WTC11 (cell line): ENCODE results near the gene PIWIL4. TPM values are rescaled to one million over a fixed set of nuclear protein-coding genes. Genes with fewer than 3 reads are reported as not detected.

ENCODE experiments used
- ATAC-seq: fragments of 200-7000 bp; cut with Tn5 transposase; 2 replicates; pipeline ENCODE4 v1.10.0; 2021; ENCODE audit warnings: mild to moderate bottlenecking, moderate library complexity
- CTCF ChIA-PET: fragments of 300-600 bp; sonication (Branson Sonifier 250); formaldehyde crosslinking; loops from one replicate; lab custom pipeline; 2021; ENCODE audit warnings: antibody characterized with exemption; lab: Charles Lee
- POLR2A ChIA-PET: fragments of 350-600 bp; sonication (Branson Sonifier 250); formaldehyde crosslinking; loops from one replicate; lab custom pipeline; 2021; ENCODE audit warnings: antibody characterized with exemption; lab: Charles Lee
- DNase-seq: peaks from one replicate; pipeline ENCODE4 v3.0.0; 2021; ENCODE audit warnings: low spot score
- H3K27ac Mint-ChIP-seq: 2 replicates; pipeline ENCODE4 v1.8.0; 2021; ENCODE audit warnings: mixed read lengths
- H3K27me3 Mint-ChIP-seq: 2 replicates; pipeline ENCODE4 v1.8.0; 2021; ENCODE audit warnings: low read depth, mild to moderate bottlenecking, moderate library complexity, mixed read lengths
- H3K36me3 Mint-ChIP-seq: 2 replicates; pipeline ENCODE4 v1.8.0; 2021; ENCODE audit warnings: mixed read lengths
- H3K4me1 Mint-ChIP-seq: 2 replicates; pipeline ENCODE4 v1.8.0; 2022; ENCODE audit warnings: mixed read lengths
- H3K4me3 Mint-ChIP-seq: 2 replicates; pipeline ENCODE4 v1.8.0; 2021; ENCODE audit warnings: mild to moderate bottlenecking, moderate library complexity, mixed read lengths
- H3K9me3 Mint-ChIP-seq: 2 replicates; pipeline ENCODE4 v1.8.0; 2021; ENCODE audit warnings: mixed read lengths
- AR ChIP-seq: fragments of 250-450 bp; sonication (Bioruptor Pico); IDR thresholded peaks from 2 replicates; pipeline ENCODE4 v1.9.0; 2021; ENCODE audit warnings: mild to moderate bottlenecking
- CBFB ChIP-seq: sonication (generic); formaldehyde crosslinking; IDR thresholded peaks from 2 replicates; pipeline ENCODE4 v1.8.1; 2022; ENCODE audit warnings: mild to moderate bottlenecking, low read depth, missing genetic modification reagents
- E2F5 ChIP-seq: sonication (generic); formaldehyde crosslinking; IDR thresholded peaks from 2 replicates; pipeline ENCODE4 v1.8.1; 2022; ENCODE audit warnings: mild to moderate bottlenecking, moderate library complexity, missing genetic modification reagents
- EMX1 ChIP-seq: fragments of 250-450 bp; sonication (Bioruptor Pico); IDR thresholded peaks from 2 replicates; pipeline ENCODE4 v1.8.0; 2021; ENCODE audit warnings: mild to moderate bottlenecking
- NFE2L1 ChIP-seq: sonication (generic); formaldehyde crosslinking; IDR thresholded peaks from 2 replicates; pipeline ENCODE4 v1.8.1; 2023; ENCODE audit warnings: missing genetic modification reagents
- NR1H2 ChIP-seq: sonication (generic); formaldehyde crosslinking; IDR thresholded peaks from 2 replicates; pipeline ENCODE4 v1.9.0; 2021; ENCODE audit warnings: mild to moderate bottlenecking, moderate library complexity, missing genetic modification reagents
- NR2C2 ChIP-seq: sonication (generic); formaldehyde crosslinking; IDR thresholded peaks from 2 replicates; pipeline ENCODE4 v1.8.0; 2022; ENCODE audit warnings: mild to moderate bottlenecking, missing genetic modification reagents
- PRRX2 ChIP-seq: fragments of 250-450 bp; sonication (Bioruptor Pico); IDR thresholded peaks from 2 replicates; pipeline ENCODE4 v1.8.0; 2021; ENCODE audit warnings: mild to moderate bottlenecking
- RORB ChIP-seq: fragments of 250-450 bp; sonication (Bioruptor Pico); IDR thresholded peaks from 2 replicates; pipeline ENCODE4 v1.9.0; 2021; ENCODE audit warnings: mild to moderate bottlenecking
- SMAD3 ChIP-seq: sonication (generic); formaldehyde crosslinking; IDR thresholded peaks from 2 replicates; pipeline ENCODE4 v1.8.0; 2022; ENCODE audit warnings: missing genetic modification reagents, mild to moderate bottlenecking, borderline replicate concordance
- USF1 ChIP-seq: sonication (generic); formaldehyde crosslinking; IDR thresholded peaks from 2 replicates; pipeline ENCODE4 v1.8.0; 2022; ENCODE audit warnings: mild to moderate bottlenecking, missing genetic modification reagents
- ZNF121 ChIP-seq: sonication (generic); formaldehyde crosslinking; IDR thresholded peaks from 2 replicates; pipeline ENCODE4 v1.8.0; 2023; ENCODE audit warnings: missing genetic modification reagents
- ZNF425 ChIP-seq: fragments of 250-450 bp; sonication (Bioruptor Pico); conservative IDR thresholded peaks from 2 replicates; pipeline ENCODE4 v1.9.0; 2021; ENCODE audit warnings: mild to moderate bottlenecking
- ZNF532 ChIP-seq: fragments of 250-450 bp; sonication (Bioruptor Pico); IDR thresholded peaks from 2 replicates; pipeline ENCODE4 v1.9.0; 2021; ENCODE audit warnings: mild to moderate bottlenecking, borderline replicate concordance
- ZNF671 ChIP-seq: fragments of 250-450 bp; sonication (Bioruptor Pico); IDR thresholded peaks from 2 replicates; pipeline ENCODE4 v1.8.0; 2021; ENCODE audit warnings: mild to moderate bottlenecking
- total RNA-seq: library from RNA; stranded (reverse); gene quantifications from 3 replicates; pipeline ENCODE4 v1.2.3, GENCODE V29; 2021

Gene PIWIL4
- total RNA-seq, 1 experiment from 2014 or later: 0.33 TPM

- ATAC-seq: no peak
- Mint-ChIP-seq H3K36me3 (peaks cover 81% of the 10 kb centered on the region), H3K4me3 (no peak overlapping the region), H3K9me3 (peaks cover 5% of the 10 kb centered on the region), H3K27ac (peak overlapping the region; percentile 89), H3K27me3 (no peaks in the 10 kb centered on the region), H3K4me1 (peaks cover 92% of the 10 kb centered on the region)
- TF ChIP-seq NR2C2: no peak
- 0 out of 2 replicates have a peak, but pooled peaks have one; percentile 7 for TF ChIP-seq AR (CRISPR knock-in tag)
- TF ChIP-seq ZNF532: peak; percentile 22; the same call in 1 of the 2 replicates
- TF ChIP-seq SMAD3 (CRISPR knock-in tag): no peak
- peak; percentile 10; the same call in 1 of the 2 replicates for TF ChIP-seq EMX1 (CRISPR knock-in tag)
- TF ChIP-seq CBFB: no peak
- no peak for TF ChIP-seq RORB (CRISPR knock-in tag)
- CTCF ChIA-PET: interaction anchor here (1.1 to 2.1 kb wide), 2 partner anchors 35 to 83 kb away, joined by 4 to 7 read pairs; no protein-coding TSS in a partner anchor
- no peak for DNase-seq
- POLR2A ChIA-PET: interaction anchor here (3.8 kb wide), 1 partner anchor 73 kb away, joined by 12 read pairs; no protein-coding TSS in a partner anchor
Measured at GRCh38 chr11:94658386-94658785, 91.2 kb downstream of the PIWIL4 start.

- H3K4me3 Mint-ChIP-seq: no peak overlapping the region
- H3K36me3 Mint-ChIP-seq: peaks cover 80% of the 10 kb centered on the region
- H3K9me3 Mint-ChIP-seq: peaks cover 6% of the 10 kb centered on the region
- CTCF ChIA-PET: interaction anchor here (2.1 kb wide), 1 partner anchor 82 kb away, joined by 7 read pairs; no protein-coding TSS in a partner anchor
- no peaks in the 10 kb centered on the region for H3K27me3 Mint-ChIP-seq
- peaks cover 88% of the 10 kb centered on the region for H3K4me1 Mint-ChIP-seq
- no peak for ATAC-seq
- POLR2A ChIA-PET: interaction anchor here (1.2 to 3.8 kb wide), 2 partner anchors 10 to 73 kb away, joined by 4 to 12 read pairs; no protein-coding TSS in a partner anchor
- H3K27ac Mint-ChIP-seq: peak overlapping the region; percentile 89
- DNase-seq: no peak
- TF ChIP-seq ZNF425 (CRISPR knock-in tag) (0 out of 2 replicates have a peak, but pooled peaks have one; percentile 57), ZNF121 (CRISPR knock-in tag) (no peak), NFE2L1 (CRISPR knock-in tag) (no peak), USF1 (CRISPR knock-in tag) (no peak), E2F5 (CRISPR knock-in tag) (no peak), NR2C2 (no peak), NR1H2 (no peak), PRRX2 (CRISPR knock-in tag) (0 out of 2 replicates have a peak, but pooled peaks have one; percentile 43), ZNF671 (CRISPR knock-in tag) (peak; percentile 82), EMX1 (CRISPR knock-in tag) (peak; percentile 87; the same call in 1 of the 2 replicates)
Measured at GRCh38 chr11:94658888-94659287, 91.7 kb downstream of the PIWIL4 start.
